K562 (cell line): ENCODE measurements around the gene SPDYA. TPM values are rescaled to one million over a fixed set of nuclear protein-coding genes. Genes with fewer than 3 reads are reported as not detected.
"Not testable (repeated sequence)": the region's sequence is repeated elsewhere in the genome, so short reads cannot be mapped to it uniquely, and the experiment has no call there.

ENCODE experiments used
- ATAC-seq: fragments of 200-7000 bp; cut with Tn5 transposase; 3 replicates; pipeline ENCODE4 v1.9.1; 2020; ENCODE audit warnings: moderate library complexity
- BruUV-seq: library from RNA; stranded (reverse); fragments of 400-500 nt; replicated peaks from 2 replicates; lab custom pipeline; 2021; lab: Mats Ljungman, UMichigan
- CTCF ChIA-PET: fragments of 300-600 bp; formaldehyde crosslinking; extraction: SDS; loops from one replicate; lab custom pipeline; 2021; ENCODE audit warnings: low intra/inter-chr PET ratio; lab: Yijun Ruan, JAX
- POLR2A ChIA-PET: fragments of 300-600, 350-650 bp; sonication (Branson Sonifier 250); formaldehyde crosslinking; extraction: SDS; loops from one replicate; lab custom pipeline; 2021; ENCODE audit warnings: antibody characterized with exemption, inconsistent platforms; lab: Yijun Ruan, JAX
- DNase-seq, 4 experiments: peaks; one replicate each; pipeline versions ENCODE4 v3.0.0 to v3.0.0-alpha.2; 2011 to 2018; ENCODE audit warnings: low spot score in 3 of 4, mixed read lengths in 3 of 4; ENCODE audit errors: extremely low read depth in 1 of 4
- FAIRE-seq: peaks from 2 replicates; lab custom pipeline; 2011; peaks lifted over from hg19 to GRCh38; lab: Jason Lieb, UNC
- H2AFZ ChIP-seq: 2 replicates; pipeline ENCODE4 v1.6.0; 2011; ENCODE audit warnings: low read depth, low read length, control low read depth, inconsistent platforms
- H3K27ac ChIP-seq: fragments of 200-600 bp; 3 replicates; pipeline ENCODE4 v1.8.0; 2011; ENCODE audit warnings: low read depth, mild to moderate bottlenecking, control low read depth, inconsistent platforms, low read length, moderate library complexity, mixed read lengths; ENCODE audit errors: extremely low read depth
- H3K27me3 ChIP-seq, 2 experiments: fragments of 300-600 bp in 1 of 2; 2 replicates in 1 of 2; 3 replicates in 1 of 2; pipeline versions ENCODE4 v1.6.0 to v1.8.0; 2011; ENCODE audit warnings: inconsistent platforms in 2 of 2, low read length in 2 of 2, mild to moderate bottlenecking in 1 of 2, mixed read lengths in 1 of 2, moderate library complexity in 1 of 2; ENCODE audit not compliant: control insufficient read depth in 2 of 2, insufficient read depth in 2 of 2
- H3K36me3 ChIP-seq: fragments of 300-600 bp; 3 replicates; pipeline ENCODE4 v1.8.0; 2011; ENCODE audit warnings: mild to moderate bottlenecking, low read length, inconsistent platforms; ENCODE audit not compliant: control insufficient read depth, insufficient read depth
- H3K4me1 ChIP-seq, 2 experiments: fragments of 200-600 bp in 1 of 2; replicated peaks in 1 of 2; 2 replicates in 1 of 2; 3 replicates in 1 of 2; pipeline versions ENCODE4 v1.5.1 to v1.8.0; 2011; ENCODE audit warnings: inconsistent platforms in 2 of 2, low read length in 2 of 2, mild to moderate bottlenecking in 1 of 2, mixed read lengths in 1 of 2, moderate library complexity in 1 of 2; ENCODE audit not compliant: control insufficient read depth in 2 of 2, insufficient read depth in 2 of 2
- H3K4me2 ChIP-seq: 2 replicates; pipeline ENCODE4 v1.6.1; 2011; ENCODE audit warnings: low read length, control low read depth, inconsistent platforms, mixed read lengths; ENCODE audit not compliant: insufficient read depth
- H3K4me3 ChIP-seq: fragments of 200-600 bp; sonication (generic), shearing (Covaris generic); 2 replicates; pipeline ENCODE4 v1.5.1; 2016; ENCODE audit warnings: control low read depth, inconsistent platforms
- H3K79me2 ChIP-seq: fragments of 200-600 bp; 3 replicates; pipeline ENCODE4 v1.8.0; 2011; ENCODE audit warnings: low read length, inconsistent platforms; ENCODE audit not compliant: control insufficient read depth, insufficient read depth
- H3K9ac ChIP-seq, 2 experiments: 2 replicates each; pipeline versions ENCODE4 v1.6.0 to v1.6.1; 2011; ENCODE audit warnings: low read depth in 2 of 2, low read length in 2 of 2, control low read depth in 1 of 2, inconsistent platforms in 1 of 2, mild to moderate bottlenecking in 1 of 2, mixed read lengths in 1 of 2; ENCODE audit not compliant: insufficient read depth in 1 of 2
- H3K9me1 ChIP-seq: one replicate; pipeline ENCODE4 v1.6.0; 2011; ENCODE audit warnings: inconsistent platforms, mild to moderate bottlenecking, low read length, moderate library complexity; ENCODE audit not compliant: control insufficient read depth, insufficient read depth
- H3K9me3 ChIP-seq: replicated peaks from 2 replicates; pipeline ENCODE4 v1.5.1; 2011; ENCODE audit warnings: low read depth, low read length, inconsistent platforms; ENCODE audit not compliant: control insufficient read depth, insufficient read depth
- H4K20me1 ChIP-seq: replicated peaks from 2 replicates; pipeline ENCODE4 v1.6.1; 2011; ENCODE audit warnings: low read length, inconsistent platforms, mixed read lengths; ENCODE audit not compliant: control insufficient read depth, insufficient read depth
- ARHGAP35 ChIP-seq: fragments of 450-650 bp; IDR thresholded peaks from 2 replicates; pipeline ENCODE4 v1.6.1; 2018; ENCODE audit not compliant: partially characterized antibody
- BDP1 ChIP-seq: IDR thresholded peaks from 3 replicates; pipeline ENCODE4 v1.6.1; 2011; ENCODE audit not compliant: insufficient read length, insufficient read depth
- CBX5 ChIP-seq: IDR thresholded peaks from 2 replicates; pipeline ENCODE4 v1.6.1; 2014; ENCODE audit warnings: low read depth, borderline replicate concordance
- ELK1 ChIP-seq: sonication (generic); formaldehyde crosslinking; IDR thresholded peaks from 2 replicates; pipeline ENCODE4 v1.8.1; 2022; ENCODE audit warnings: missing genetic modification reagents
- HMBOX1 ChIP-seq: sonication (generic); IDR thresholded peaks from 2 replicates; pipeline ENCODE4 v1.6.1; 2016
- IRF9 ChIP-seq: fragments of 450-650 bp; IDR thresholded peaks from 2 replicates; pipeline ENCODE4 v1.6.1; 2016; ENCODE audit warnings: missing biosample characterization, missing genetic modification characterization
- NR1H2 ChIP-seq: sonication (generic); formaldehyde crosslinking; IDR thresholded peaks from 2 replicates; pipeline ENCODE4 v1.4.0; 2020; ENCODE audit warnings: mild to moderate bottlenecking, missing genetic modification reagents
- PML ChIP-seq: IDR thresholded peaks from 2 replicates; pipeline ENCODE4 v1.6.1; 2012; ENCODE audit warnings: low read length, inconsistent platforms
- PPARD ChIP-seq: fragments of 250-450 bp; sonication (Bioruptor Pico); IDR thresholded peaks from 2 replicates; pipeline ENCODE4 v1.8.0; 2022; ENCODE audit warnings: inconsistent platforms, mild to moderate bottlenecking, moderate library complexity
- WGBS: fragments of 100-300 bp; shearing (Covaris generic); methylation state at CpG from one replicate; pipeline ENCODE4 v1.1.6; 2016; ENCODE audit warnings: low coverage, mixed read lengths; ENCODE audit not compliant: insufficient coverage; ENCODE audit errors: missing lambda C conversion rate; 5-methylcytosine and 5-hydroxymethylcytosine counted together
- in situ Hi-C: fragments of 300-500 bp; cut with MboI; formaldehyde crosslinking; loops from 4 replicates; pipeline ENCODE4 v1.15.0; 2018; ENCODE audit warnings: inconsistent platforms, mixed read lengths
- intact Hi-C: fragments of 100-400 bp; cut with micrococcal nuclease; formaldehyde crosslinking; loops from 2 replicates; pipeline ENCODE4 v1.14.2; 2022
- polyA plus RNA-seq, 8 experiments: library from polyadenylated mRNA; depleted of rRNA in 4 of 8; stranded (reverse) in 5 of 8; unstranded in 3 of 8; fragments of >200 nt; fragmentation: Nextera tagmentation in 2 of 8; fragmentation: Illumina TruSeq in 1 of 8; extraction: Ambion mirVana in 2 of 8; extraction: Trizol in 1 of 8; gene quantifications; 2 replicates each; pipeline versions ENCODE4 v1.2.1 to v1.2.3, GENCODE V29; 2011 to 2014; ENCODE audit warnings: inconsistent platforms in 1 of 8, missing spikeins in 1 of 8
- total RNA-seq, 7 experiments: library from RNA; depleted of rRNA in 6 of 7; stranded (reverse); fragments of >200 nt in 6 of 7; fragmentation: Illumina TruSeq in 2 of 7; extraction: Trizol in 2 of 7; gene quantifications; 2 replicates each; pipeline versions ENCODE4 v1.2.1 to v1.2.3, GENCODE V29; 2011 to 2021; ENCODE audit warnings: low replicate concordance in 1 of 7

SPDYA gene
- total and polyA plus RNA-seq, 9 of the 15 experiments (the other 6 are each of a cell fraction or from before 2014, with no cell fraction given), result 0.05 to 1.6 (median 0.30) TPM; not detected in 1

- BruUV-seq, in situ Hi-C loops, H3K27ac ChIP-seq, H3K4me3 ChIP-seq, H3K4me2 ChIP-seq, ATAC-seq, intact Hi-C loops, H2AFZ ChIP-seq, H3K27me3 ChIP-seq, H3K4me1 ChIP-seq, H3K9me3 ChIP-seq, H3K9ac ChIP-seq, FAIRE-seq, H3K79me2 ChIP-seq, DNase-seq, CTCF ChIA-PET, H4K20me1 ChIP-seq, H3K9me1 ChIP-seq: not testable (repeated sequence)
- 88% methylated on average over 7 of the region's 7 CpGs for WGBS
- POLR2A ChIA-PET, result interaction anchor here (2.8 kb wide), 1 partner anchor 10 kb away, joined by 14 read pairs; no protein-coding TSS in a partner anchor
- peaks cover 79% of the 10 kb centered on the region for H3K36me3 ChIP-seq
Observed at GRCh38 chr2:28784570-28784969, 26.1 kb upstream of the SPDYA start.

- no peak for ATAC-seq
- TF ChIP-seq HMBOX1 (no peak), NR1H2 (CRISPR knock-in tag) (no peak), CBX5 (no peak), ARHGAP35 (no peak), PPARD (no peak), BDP1 (no peak), PML (no peak), ELK1 (CRISPR knock-in tag) (no peak), IRF9 (tag) (no peak)
- TF ChIP-seq, all 486 proteins: peak for 0
- no peaks in the 10 kb centered on the region for H3K27me3 ChIP-seq
- no peaks in the 10 kb centered on the region for H3K4me1 ChIP-seq
- 0 out of 2 replicates have a peak, but pooled peaks cover 3% of the 10 kb centered on the region for H4K20me1 ChIP-seq
- intact Hi-C loops, result no loop called here
- no peak overlapping the region for H3K4me2 ChIP-seq
- CTCF ChIA-PET, result no interaction called here
- no peak overlapping the region for H2AFZ ChIP-seq
- POLR2A ChIA-PET, result no interaction called here
- no peaks in the 10 kb centered on the region for H3K9me1 ChIP-seq
- in situ Hi-C loops, result no loop called here
- DNase-seq, result no peak
- no peak overlapping the region for H3K27ac ChIP-seq
- peaks cover 5% of the 10 kb centered on the region; the same call in 2 of the 3 replicates for H3K79me2 ChIP-seq
- WGBS, result 82% methylated on average over 4 of the region's 4 CpGs
- peaks cover 57% of the 10 kb centered on the region for H3K36me3 ChIP-seq
- no peak overlapping the region for H3K4me3 ChIP-seq
- H3K9ac ChIP-seq, result no peak overlapping the region
- no TSS peak for BruUV-seq
- no peaks in the 10 kb centered on the region for H3K9me3 ChIP-seq
- FAIRE-seq, result no peak
Observed at GRCh38 chr2:28796620-28797019, 14.0 kb upstream of the SPDYA start.
